ENCODE results near the gene AMACR. TPM values are rescaled to one million over a fixed set of nuclear protein-coding genes. Genes with fewer than 3 reads are reported as not detected.

The AMACR gene
- total RNA-seq, 4 donors from 2014 or later: 5.4 to 21.5 (median 15.5) TPM

GRCh38 chr5:34053571-34054399 lies 45.9 kb upstream of the AMACR start:
- Histone ChIP-seq H3K27ac (peak overlapping the region in 2 of 4 donors; percentile 1 to 36), H3K36me3 (peaks cover 0 to 36% (median 0%) of the 10 kb centered on the region in 3 donors), H3K27me3 (no peaks in the 10 kb centered on the region), H3K4me3 (no peak overlapping the region), H3K4me1 (peaks cover 0 to 51% (median 14%) of the 10 kb centered on the region in 3 donors), H3K9me3 (no peaks in the 10 kb centered on the region)
- no peak for DNase-seq
- intact Hi-C loops (cut with DNase I): no loop called here
- TF ChIP-seq CTCF (IDR thresholded peaks at IDR 0.05): no peak
- TF ChIP-seq POLR2A (IDR thresholded peaks at IDR 0.05): no peak
- WGBS, 2 donors: 62 to 66% methylated on average over 5 of the region's 5 CpGs

- Histone ChIP-seq H3K4me1 (peaks cover 0 to 45% (median 14%) of the 10 kb centered on the region in 3 donors), H3K9me3 (no peaks in the 10 kb centered on the region), H3K4me3 (no peak overlapping the region), H3K27me3 (no peaks in the 10 kb centered on the region), H3K36me3 (peaks cover 0 to 30% (median 0%) of the 10 kb centered on the region in 3 donors), H3K27ac (peak overlapping the region in 2 of 4 donors; percentile 1 to 36)
- WGBS, 2 donors: 4 to 14% methylated on average over 2 of the region's 2 CpGs
- intact Hi-C loops (cut with DNase I): no loop called here
- DNase-seq: no peak
- no peak for TF ChIP-seq CTCF (IDR thresholded peaks at IDR 0.05)
- TF ChIP-seq POLR2A (IDR thresholded peaks at IDR 0.05): no peak
Observed at GRCh38 chr5:34053133-34053532, 45.3 kb upstream of the AMACR start.

- H3K9me3 ChIP-seq: no peaks in the 10 kb centered on the region
- TF ChIP-seq POLR2A (IDR thresholded peaks at IDR 0.05) (no peak), CTCF (IDR thresholded peaks at IDR 0.05) (no peak)
- WGBS, 2 donors: 87 to 90% methylated on average over 4 of the region's 4 CpGs
- H3K27ac ChIP-seq: no peak overlapping the region
- no peaks in the 10 kb centered on the region for H3K27me3 ChIP-seq
- intact Hi-C loops (cut with DNase I): no loop called here
- DNase-seq: no peak
- peaks cover 0 to 28% (median 14%) of the 10 kb centered on the region in 3 donors for H3K4me1 ChIP-seq
- no peak overlapping the region for H3K4me3 ChIP-seq
- H3K36me3 ChIP-seq: peaks cover 0 to 25% (median 0%) of the 10 kb centered on the region in 3 donors
Observed at GRCh38 chr5:34051374-34051980, 43.6 kb upstream of the AMACR start.

- intact Hi-C loops (cut with DNase I): no loop called here
- H3K4me3 ChIP-seq: no peak overlapping the region
- H3K27ac ChIP-seq: no peak overlapping the region
- DNase-seq: no peak
- no peaks in the 10 kb centered on the region for H3K27me3 ChIP-seq
- TF ChIP-seq CTCF (IDR thresholded peaks at IDR 0.05): no peak
- TF ChIP-seq POLR2A (IDR thresholded peaks at IDR 0.05): no peak
- peaks cover 0 to 25% (median 0%) of the 10 kb centered on the region in 3 donors for H3K36me3 ChIP-seq
- H3K9me3 ChIP-seq: no peaks in the 10 kb centered on the region
- peaks cover 0 to 38% (median 12%) of the 10 kb centered on the region in 3 donors for H3K4me1 ChIP-seq
Observed at GRCh38 chr5:34047774-34048572, 40.1 kb upstream of the AMACR start.

All from esophagus squamous epithelium (tissue), 5 donors.